ENCODE data around the gene PNPLA1. TPM values are rescaled to one million over a fixed set of nuclear protein-coding genes. Genes with fewer than 3 reads are reported as not detected.

The PNPLA1 gene
- polyA plus RNA-seq, 4 donors, result 0.55 to 2.7 (median 1.9) TPM

DNA sequence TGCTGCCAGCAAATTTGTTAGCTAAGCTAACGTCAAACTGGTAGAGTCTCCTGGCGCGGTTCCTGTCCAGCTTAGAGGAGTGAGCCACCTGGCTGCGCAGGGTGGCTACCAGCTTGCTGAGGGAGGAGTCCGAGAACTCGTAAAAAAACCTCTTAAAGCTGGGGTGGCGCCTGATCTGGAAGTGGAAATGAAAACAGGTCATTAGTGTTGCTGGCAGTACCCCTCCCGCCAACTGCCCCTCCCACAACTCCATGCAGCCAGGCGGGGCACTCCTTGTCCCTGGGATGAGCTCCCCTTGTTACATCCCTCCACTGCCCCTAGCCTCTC, 49.5 kb downstream of the PNPLA1 start:
- FAIRE-seq (no peak), DNase-seq (peak; percentile 46 to 79)
- 18 to 74% (median 37%) methylated on average over 9 of the region's 9 CpGs for WGBS, 3 donors
- Histone ChIP-seq H3K4me1 (ENCODE audit: control insufficient read depth in 3 of 3, insufficient read depth in 2 of 3, low read depth in 1 of 3, low read length in 2 of 3) (peaks cover 0 to 20% (median 2%) of the 10 kb centered on the region in 3 donors), H3K36me3 (ENCODE audit: control insufficient read depth in 3 of 3, insufficient read depth in 2 of 3, low read depth in 1 of 3, low read length in 3 of 3) (peaks cover 0 to 52% (median 21%) of the 10 kb centered on the region in 3 donors), H3K4me3 (ENCODE audit: low read depth in 1 of 3, low read length in 3 of 3) (no peak overlapping the region), H3K27me3 (ENCODE audit: control insufficient read depth in 3 of 3, insufficient read depth in 3 of 3, low read length in 3 of 3) (no peaks in the 10 kb centered on the region), H3K9me3 (ENCODE audit: control insufficient read depth in 2 of 2, insufficient read depth in 1 of 2, low read depth in 1 of 2, low read length in 1 of 2) (no peaks in the 10 kb centered on the region), H3K27ac (ENCODE audit: low read depth in 1 of 3, low read length in 2 of 3) (no peak overlapping the region)

DNA sequence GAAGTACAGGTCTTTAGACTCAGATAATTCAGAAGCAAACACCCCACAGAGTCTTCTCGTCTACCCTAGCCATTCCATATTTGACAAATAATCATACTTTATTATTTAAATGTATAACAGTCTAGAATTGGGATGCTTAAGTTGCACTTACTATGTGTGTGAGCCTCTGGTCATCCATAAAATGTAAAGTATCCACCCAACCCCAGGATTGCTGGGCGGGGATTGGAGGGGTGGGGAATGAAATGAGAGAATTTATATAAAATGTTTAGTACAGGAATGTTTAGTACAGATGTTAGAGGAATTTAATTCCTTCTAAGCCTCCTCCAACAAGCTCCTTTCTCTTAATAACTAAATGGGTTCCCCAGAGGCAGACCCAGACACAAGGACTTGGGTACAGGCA, 50.0 kb downstream of the PNPLA1 start:
- Histone ChIP-seq H3K4me3 (ENCODE audit: low read depth in 1 of 3, low read length in 3 of 3) (no peak overlapping the region), H3K9me3 (ENCODE audit: control insufficient read depth in 2 of 2, insufficient read depth in 1 of 2, low read depth in 1 of 2, low read length in 1 of 2) (no peaks in the 10 kb centered on the region), H3K27ac (ENCODE audit: low read depth in 1 of 3, low read length in 2 of 3) (peak overlapping the region in 1 of 3 donors; percentile 22), H3K4me1 (ENCODE audit: control insufficient read depth in 3 of 3, insufficient read depth in 2 of 3, low read depth in 1 of 3, low read length in 2 of 3) (peaks cover 0 to 18% (median 2%) of the 10 kb centered on the region in 3 donors), H3K27me3 (ENCODE audit: control insufficient read depth in 3 of 3, insufficient read depth in 3 of 3, low read length in 3 of 3) (no peaks in the 10 kb centered on the region), H3K36me3 (ENCODE audit: control insufficient read depth in 3 of 3, insufficient read depth in 2 of 3, low read depth in 1 of 3, low read length in 3 of 3) (peaks cover 0 to 56% (median 25%) of the 10 kb centered on the region in 3 donors)
- 50 to 80% (median 63%) methylated on average over 2 of the region's 2 CpGs for WGBS, 3 donors
- no peak for FAIRE-seq
- no peak for DNase-seq

DNA sequence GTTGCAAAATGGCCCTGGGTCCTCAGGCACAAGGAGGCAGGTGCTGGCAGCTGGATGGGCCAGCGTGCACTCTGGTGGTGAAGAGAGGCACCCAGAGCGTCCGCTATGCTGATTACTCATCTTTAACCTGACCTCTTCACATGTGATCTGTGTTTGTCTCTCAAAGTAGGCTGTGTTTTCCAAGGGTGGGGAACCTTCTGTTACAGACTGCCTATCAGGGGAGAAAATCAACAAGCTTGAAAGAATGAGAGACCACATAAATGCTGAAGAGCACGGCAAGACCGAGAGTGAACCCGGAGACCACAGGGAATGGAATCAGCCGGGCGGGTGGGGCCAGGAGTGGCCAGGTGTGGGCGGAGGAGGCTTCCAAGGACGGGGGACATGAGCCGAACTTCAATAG, 50.6 kb downstream of the PNPLA1 start:
- peak; percentile 27 to 60 for DNase-seq

DNA sequence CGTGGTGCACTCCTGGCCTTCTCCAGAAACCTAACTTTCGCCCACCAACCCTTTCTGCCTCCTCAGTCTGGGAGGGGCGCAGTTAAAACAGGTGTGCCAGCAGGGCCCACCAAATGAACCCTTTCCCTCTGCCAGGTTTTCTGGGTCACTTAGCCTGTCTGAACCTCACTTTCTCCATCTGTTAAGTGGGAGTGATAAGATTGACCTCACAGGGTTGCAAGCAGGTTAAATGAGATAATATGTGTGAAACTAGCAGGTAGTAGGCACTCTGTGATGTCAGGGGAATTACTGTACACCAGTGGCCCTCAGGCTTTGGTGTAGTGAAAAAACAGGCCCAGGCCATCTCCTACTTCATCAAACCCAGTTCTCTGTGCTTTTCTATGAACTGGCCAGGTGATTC, 52.7 kb downstream of the PNPLA1 start:
- Histone ChIP-seq H3K27me3 (ENCODE audit: control insufficient read depth in 3 of 3, insufficient read depth in 3 of 3, low read length in 3 of 3) (no peaks in the 10 kb centered on the region), H3K9me3 (ENCODE audit: control insufficient read depth in 2 of 2, insufficient read depth in 1 of 2, low read depth in 1 of 2, low read length in 1 of 2) (no peaks in the 10 kb centered on the region), H3K36me3 (ENCODE audit: control insufficient read depth in 3 of 3, insufficient read depth in 2 of 3, low read depth in 1 of 3, low read length in 3 of 3) (peaks cover 2 to 76% (median 33%) of the 10 kb centered on the region in 3 donors), H3K4me1 (ENCODE audit: control insufficient read depth in 3 of 3, insufficient read depth in 2 of 3, low read depth in 1 of 3, low read length in 2 of 3) (peaks cover 0 to 21% (median 2%) of the 10 kb centered on the region in 3 donors), H3K4me3 (ENCODE audit: low read depth in 1 of 3, low read length in 3 of 3) (no peak overlapping the region), H3K27ac (ENCODE audit: low read depth in 1 of 3, low read length in 2 of 3) (no peak overlapping the region)
- 81 to 86% (median 86%) methylated on average over 3 of the region's 3 CpGs for WGBS, 3 donors
- FAIRE-seq (no peak), DNase-seq (no peak)

More for the DNA sequence above, 50.6 kb downstream of the PNPLA1 start:
- no peak overlapping the region for H3K4me3 ChIP-seq (ENCODE audit: low read depth in 1 of 3, low read length in 3 of 3)
- H3K9me3 ChIP-seq (ENCODE audit: control insufficient read depth in 2 of 2, insufficient read depth in 1 of 2, low read depth in 1 of 2, low read length in 1 of 2), result no peaks in the 10 kb centered on the region
- H3K27ac ChIP-seq (ENCODE audit: low read depth in 1 of 3, low read length in 2 of 3), result peak overlapping the region in 1 of 3 donors; percentile 8
- 79 to 85% (median 82%) methylated on average over 11 of the region's 11 CpGs for WGBS, 3 donors
- H3K36me3 ChIP-seq (ENCODE audit: control insufficient read depth in 3 of 3, insufficient read depth in 2 of 3, low read depth in 1 of 3, low read length in 3 of 3), result peaks cover 2 to 62% (median 30%) of the 10 kb centered on the region in 3 donors
- FAIRE-seq, result no peak
- peaks cover 0 to 18% (median 2%) of the 10 kb centered on the region in 3 donors for H3K4me1 ChIP-seq (ENCODE audit: control insufficient read depth in 3 of 3, insufficient read depth in 2 of 3, low read depth in 1 of 3, low read length in 2 of 3)
- H3K27me3 ChIP-seq (ENCODE audit: control insufficient read depth in 3 of 3, insufficient read depth in 3 of 3, low read length in 3 of 3), result no peaks in the 10 kb centered on the region

DNA sequence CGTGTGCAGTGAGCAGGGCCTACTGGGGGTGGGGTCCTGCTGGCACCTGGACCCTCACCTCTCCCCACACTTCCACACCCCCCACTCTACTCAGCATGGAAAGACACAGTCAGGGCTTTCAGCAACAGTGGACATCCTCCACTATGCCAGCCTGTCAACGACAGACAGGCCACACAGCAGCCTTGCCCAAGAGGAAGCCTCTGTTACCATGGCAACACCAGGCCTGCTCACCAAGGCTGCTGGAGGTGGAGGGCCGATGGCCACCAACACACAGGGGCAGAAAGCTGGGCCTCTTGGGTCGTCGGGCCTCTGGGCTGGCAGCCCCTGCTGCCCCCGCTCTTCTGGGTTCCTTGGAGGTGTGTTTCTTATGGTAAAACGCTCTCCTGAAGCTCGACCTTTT, 53.2 kb downstream of the PNPLA1 start:
- H3K27me3 ChIP-seq (ENCODE audit: control insufficient read depth in 3 of 3, insufficient read depth in 3 of 3, low read length in 3 of 3), result no peaks in the 10 kb centered on the region
- H3K9me3 ChIP-seq (ENCODE audit: control insufficient read depth in 2 of 2, insufficient read depth in 1 of 2, low read depth in 1 of 2, low read length in 1 of 2), result no peaks in the 10 kb centered on the region
- WGBS, 3 donors, result 80 to 84% (median 82%) methylated on average over 8 of the region's 8 CpGs
- FAIRE-seq (no peak), DNase-seq (no peak)
- no peak overlapping the region for H3K4me3 ChIP-seq (ENCODE audit: low read depth in 1 of 3, low read length in 3 of 3)
- no peak overlapping the region for H3K27ac ChIP-seq (ENCODE audit: low read depth in 1 of 3, low read length in 2 of 3)
- H3K4me1 ChIP-seq (ENCODE audit: control insufficient read depth in 3 of 3, insufficient read depth in 2 of 3, low read depth in 1 of 3, low read length in 2 of 3), result peaks cover 0 to 21% (median 2%) of the 10 kb centered on the region in 3 donors
- peaks cover 2 to 76% (median 33%) of the 10 kb centered on the region in 3 donors for H3K36me3 ChIP-seq (ENCODE audit: control insufficient read depth in 3 of 3, insufficient read depth in 2 of 3, low read depth in 1 of 3, low read length in 3 of 3)

DNA sequence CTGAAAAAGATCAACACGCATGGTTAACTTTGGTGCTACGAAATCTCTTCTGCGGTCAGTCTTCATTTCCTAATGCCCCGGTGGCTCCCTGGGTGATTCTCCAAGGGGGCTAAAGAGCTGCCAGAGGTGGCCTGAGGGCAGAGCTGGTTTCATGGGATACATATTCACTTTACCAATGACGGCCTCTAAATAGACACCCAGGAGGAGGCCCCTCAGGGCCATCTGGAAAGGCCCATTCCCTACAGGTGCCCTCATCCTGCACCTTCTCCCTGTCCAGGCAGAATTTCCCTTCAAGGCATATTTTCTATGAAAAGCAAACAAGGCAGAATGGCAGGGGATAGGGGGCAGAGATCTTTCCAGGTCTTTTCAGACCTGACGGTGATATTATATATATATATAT, 54.3 kb downstream of the PNPLA1 start:
- Histone ChIP-seq H3K4me3 (ENCODE audit: low read depth in 1 of 3, low read length in 3 of 3) (no peak overlapping the region), H3K36me3 (ENCODE audit: control insufficient read depth in 3 of 3, insufficient read depth in 2 of 3, low read depth in 1 of 3, low read length in 3 of 3) (peaks cover 2 to 84% (median 40%) of the 10 kb centered on the region in 3 donors), H3K27ac (ENCODE audit: low read depth in 1 of 3, low read length in 2 of 3) (no peak overlapping the region), H3K4me1 (ENCODE audit: control insufficient read depth in 3 of 3, insufficient read depth in 2 of 3, low read depth in 1 of 3, low read length in 2 of 3) (peaks cover 0 to 16% (median 2%) of the 10 kb centered on the region in 3 donors), H3K27me3 (ENCODE audit: control insufficient read depth in 3 of 3, insufficient read depth in 3 of 3, low read length in 3 of 3) (no peaks in the 10 kb centered on the region), H3K9me3 (ENCODE audit: control insufficient read depth in 2 of 2, insufficient read depth in 1 of 2, low read depth in 1 of 2, low read length in 1 of 2) (no peaks in the 10 kb centered on the region)
- WGBS, 3 donors, result 94 to 96% (median 96%) methylated on average over 6 of the region's 6 CpGs
- FAIRE-seq (no peak), DNase-seq (no peak)

DNA sequence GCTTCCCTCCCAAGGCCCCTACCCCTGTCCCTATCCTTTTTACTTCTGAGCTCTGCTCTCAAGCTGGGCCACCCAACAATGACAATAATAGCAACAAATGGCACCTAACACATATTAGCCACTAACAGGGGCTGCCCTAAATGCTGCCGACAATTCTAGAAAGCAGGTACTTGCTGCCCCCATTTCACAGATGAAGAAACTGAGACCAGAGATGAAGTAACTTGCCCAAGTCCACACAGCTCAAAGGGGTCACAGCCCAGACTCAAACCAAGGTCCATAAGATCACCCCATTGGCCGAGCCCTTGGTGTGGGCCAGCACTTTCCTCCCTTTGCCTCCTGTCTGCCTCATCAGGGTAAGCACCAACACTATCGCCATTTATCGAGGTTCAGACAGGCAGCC, 54.9 kb downstream of the PNPLA1 start:
- H3K4me1 ChIP-seq (ENCODE audit: control insufficient read depth in 3 of 3, insufficient read depth in 2 of 3, low read depth in 1 of 3, low read length in 2 of 3), result peaks cover 0 to 12% (median 2%) of the 10 kb centered on the region in 3 donors
- no peak overlapping the region for H3K4me3 ChIP-seq (ENCODE audit: low read depth in 1 of 3, low read length in 3 of 3)
- FAIRE-seq (no peak), DNase-seq (no peak)
- H3K27ac ChIP-seq (ENCODE audit: low read depth in 1 of 3, low read length in 2 of 3), result no peak overlapping the region
- no peaks in the 10 kb centered on the region for H3K9me3 ChIP-seq (ENCODE audit: control insufficient read depth in 2 of 2, insufficient read depth in 1 of 2, low read depth in 1 of 2, low read length in 1 of 2)
- H3K36me3 ChIP-seq (ENCODE audit: control insufficient read depth in 3 of 3, insufficient read depth in 2 of 3, low read depth in 1 of 3, low read length in 3 of 3), result peaks cover 2 to 85% (median 40%) of the 10 kb centered on the region in 3 donors
- no peaks in the 10 kb centered on the region for H3K27me3 ChIP-seq (ENCODE audit: control insufficient read depth in 3 of 3, insufficient read depth in 3 of 3, low read length in 3 of 3)
- 92 to 98% (median 94%) methylated on average over 4 of the region's 4 CpGs for whole genome bisulfite sequencing, 3 donors

DNA sequence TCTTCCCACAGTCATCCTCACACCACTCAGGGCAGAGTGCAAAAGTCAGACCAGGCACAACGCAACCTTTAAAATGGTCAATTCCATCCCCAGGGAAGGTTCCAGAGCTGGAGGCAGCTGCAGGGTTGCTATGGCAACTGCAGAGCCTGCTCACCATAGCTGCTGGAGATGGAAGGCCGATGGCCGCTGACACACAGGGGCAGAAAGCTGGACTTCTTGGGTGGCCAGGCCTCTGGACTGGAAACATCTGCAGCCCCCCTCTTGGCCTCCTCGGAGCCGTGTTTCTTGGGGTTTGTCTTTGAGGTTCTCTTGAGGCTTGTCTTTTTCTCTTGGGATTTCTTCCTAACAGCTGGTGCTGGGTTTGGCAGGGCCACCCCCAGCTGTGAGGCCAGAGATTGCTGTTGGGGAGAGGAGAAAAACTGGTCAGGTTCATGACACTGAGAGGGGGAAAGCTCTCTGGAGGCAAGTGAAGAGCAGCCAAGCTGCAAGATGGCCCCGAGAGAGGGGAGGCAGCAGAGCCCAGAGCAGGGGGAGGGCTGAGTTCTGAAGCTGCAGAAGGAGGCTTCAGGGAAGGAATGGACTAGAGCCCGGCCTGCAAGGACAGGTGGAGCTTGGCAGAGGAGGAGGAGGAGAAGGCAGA, 56.6 kb downstream of the PNPLA1 start:
- Histone ChIP-seq H3K4me3 (ENCODE audit: low read depth in 1 of 3, low read length in 3 of 3) (no peak overlapping the region), H3K27ac (ENCODE audit: low read depth in 1 of 3, low read length in 2 of 3) (no peak overlapping the region), H3K4me1 (ENCODE audit: control insufficient read depth in 3 of 3, insufficient read depth in 2 of 3, low read depth in 1 of 3, low read length in 2 of 3) (peaks cover 0 to 3% (median 0%) of the 10 kb centered on the region in 3 donors), H3K9me3 (ENCODE audit: control insufficient read depth in 2 of 2, insufficient read depth in 1 of 2, low read depth in 1 of 2, low read length in 1 of 2) (no peaks in the 10 kb centered on the region), H3K36me3 (ENCODE audit: control insufficient read depth in 3 of 3, insufficient read depth in 2 of 3, low read depth in 1 of 3, low read length in 3 of 3) (peaks cover 2 to 86% (median 32%) of the 10 kb centered on the region in 3 donors), H3K27me3 (ENCODE audit: control insufficient read depth in 3 of 3, insufficient read depth in 3 of 3, low read length in 3 of 3) (no peaks in the 10 kb centered on the region)
- WGBS, 3 donors, result 61 to 88% (median 85%) methylated on average over 7 of the region's 7 CpGs
- DNase-seq (no peak), FAIRE-seq (no peak)

All from small intestine (tissue), 7 donors.